WTC11 (cell line): ENCODE data around the gene ARG2.

Experiments used
- CREB1 ChIP-seq: sonication (generic); formaldehyde crosslinking; IDR thresholded peaks from 2 replicates; pipeline ENCODE4 v1.8.0; 2023; ENCODE audit warnings: mild to moderate bottlenecking, missing genetic modification reagents
- CTCF ChIP-seq: fragments of 200-600 bp; IDR thresholded peaks from 2 replicates; pipeline ENCODE4 v1.8.0; 2022; ENCODE audit warnings: antibody characterized with exemption
- JAZF1 ChIP-seq: fragments of 250-450 bp; sonication (Bioruptor Pico); IDR thresholded peaks from 2 replicates; pipeline ENCODE4 v1.9.0; 2021; ENCODE audit warnings: moderate library complexity, mild to moderate bottlenecking, inconsistent platforms
- NR3C1 ChIP-seq: sonication (generic); formaldehyde crosslinking; conservative IDR thresholded peaks from 2 replicates; pipeline ENCODE4 v1.8.1; 2023; ENCODE audit warnings: low read depth, mild to moderate bottlenecking, missing genetic modification reagents
- RELA ChIP-seq: sonication (generic); formaldehyde crosslinking; IDR thresholded peaks from 2 replicates; pipeline ENCODE4 v1.8.1; 2022; ENCODE audit warnings: missing genetic modification reagents, mild to moderate bottlenecking, borderline replicate concordance
- SMAD3 ChIP-seq: sonication (generic); formaldehyde crosslinking; IDR thresholded peaks from 2 replicates; pipeline ENCODE4 v1.8.0; 2022; ENCODE audit warnings: missing genetic modification reagents, mild to moderate bottlenecking, borderline replicate concordance
- ZNF423 ChIP-seq: fragments of 250-450 bp; sonication (Bioruptor Pico); IDR thresholded peaks from 2 replicates; pipeline ENCODE4 v2.1.2; 2022; ENCODE audit warnings: mild to moderate bottlenecking, moderate library complexity

DNA sequence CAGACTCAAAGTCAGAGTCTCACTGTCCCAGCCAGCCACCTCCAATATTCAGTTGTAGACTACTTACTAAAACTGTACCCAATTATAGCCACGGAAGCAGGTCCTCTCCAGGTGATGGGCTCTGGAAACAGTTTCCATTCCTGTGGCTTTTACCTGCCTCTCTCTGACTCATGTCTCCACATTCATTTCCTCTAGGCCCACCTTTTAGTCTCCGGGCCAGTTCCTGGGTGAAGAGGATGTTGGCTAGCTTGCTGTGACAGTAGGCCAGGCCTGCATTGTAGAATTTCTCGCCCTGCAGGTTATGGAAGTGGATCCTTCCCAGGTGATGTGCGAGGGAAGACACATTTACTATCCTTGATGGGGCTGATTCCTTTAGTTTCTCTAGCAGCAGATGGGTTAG lies 70.3 kb downstream of the ARG2 start:
- TF ChIP-seq NR3C1 (CRISPR knock-in tag), result no peak
- TF ChIP-seq CTCF, result no peak
- TF ChIP-seq CREB1 (CRISPR knock-in tag), result no peak
- no peak for TF ChIP-seq ZNF423 (CRISPR knock-in tag)
- TF ChIP-seq RELA, result no peak
- TF ChIP-seq SMAD3 (CRISPR knock-in tag), result no peak
- no peak for TF ChIP-seq JAZF1 (CRISPR knock-in tag)
